Measurements from ENCODE around the gene CPNE9.
"Not testable (repeated sequence)": the region's sequence is repeated elsewhere in the genome, so short reads cannot be mapped to it uniquely, and the experiment has no call there.

The CPNE9 gene

GRCh38 chr3:9749645-9750555 lies 46.3 kb downstream of the CPNE9 start, which contains the start of gene OGG1:
Gene OGG1 (plus strand): TSS chr3:9749952. CDS start chr3:9750287, 335 bp downstream.
- DNase-seq: peak; percentile 99

- peak; percentile 26 for DNase-seq
Measured at GRCh38 chr3:9750556-9751411, 47.2 kb downstream of the CPNE9 start.

GRCh38 chr3:9754678-9755077 lies 51.0 kb downstream of the CPNE9 start:
- no peak for DNase-seq

- no peak for DNase-seq
Measured at GRCh38 chr3:9757427-9757826, 53.8 kb downstream of the CPNE9 start.

- DNase-seq: no peak
Measured at GRCh38 chr3:9760779-9761505, 57.3 kb downstream of the CPNE9 start.

GRCh38 chr3:9761919-9762318 lies 58.3 kb downstream of the CPNE9 start:
- no peak for DNase-seq

- no peak for DNase-seq
Measured at GRCh38 chr3:9762871-9763270, 59.2 kb downstream of the CPNE9 start.

- no peak for DNase-seq
Measured at GRCh38 chr3:9765865-9766264, 62.2 kb downstream of the CPNE9 start.

- DNase-seq: no peak
Measured at GRCh38 chr3:9767418-9767817, 63.8 kb downstream of the CPNE9 start.

- DNase-seq: no peak
Measured at GRCh38 chr3:9768141-9768775, 64.6 kb downstream of the CPNE9 start.

- no peak for DNase-seq
Measured at GRCh38 chr3:9769012-9769411, 65.4 kb downstream of the CPNE9 start.

GRCh38 chr3:9769426-9770275 lies 66.0 kb downstream of the CPNE9 start, which contains the start of gene CAMK1:
Gene CAMK1 (minus strand): TSS chr3:9769947. CDS start chr3:9767749, 2,198 bp downstream.
- peak; percentile 50 for DNase-seq

- no peak for DNase-seq
Measured at GRCh38 chr3:9770276-9770812, 66.7 kb downstream of the CPNE9 start.

- not testable (repeated sequence) for DNase-seq
Measured at GRCh38 chr3:9771007-9771406, 67.4 kb downstream of the CPNE9 start.

GRCh38 chr3:9776896-9777693 lies 73.5 kb downstream of the CPNE9 start:
- peak; percentile 66 for DNase-seq

- no peak for DNase-seq
Measured at GRCh38 chr3:9777694-9778021, 74.0 kb downstream of the CPNE9 start.

GRCh38 chr3:9778143-9779074 lies 74.8 kb downstream of the CPNE9 start:
- DNase-seq: no peak

GRCh38 chr3:9779075-9779593 lies 75.5 kb downstream of the CPNE9 start:
- no peak for DNase-seq
